Measurements from ENCODE around the gene ZNF778. TPM values are rescaled to one million over a fixed set of nuclear protein-coding genes. Genes with fewer than 3 reads are reported as not detected.
A peak's percentile ranks its signal among the peaks of the same experiment; 100 is the strongest.

The ZNF778 gene
- total RNA-seq, 4 donors from 2014 or later = 5.7 to 22.8 (median 13.4) TPM

DNA sequence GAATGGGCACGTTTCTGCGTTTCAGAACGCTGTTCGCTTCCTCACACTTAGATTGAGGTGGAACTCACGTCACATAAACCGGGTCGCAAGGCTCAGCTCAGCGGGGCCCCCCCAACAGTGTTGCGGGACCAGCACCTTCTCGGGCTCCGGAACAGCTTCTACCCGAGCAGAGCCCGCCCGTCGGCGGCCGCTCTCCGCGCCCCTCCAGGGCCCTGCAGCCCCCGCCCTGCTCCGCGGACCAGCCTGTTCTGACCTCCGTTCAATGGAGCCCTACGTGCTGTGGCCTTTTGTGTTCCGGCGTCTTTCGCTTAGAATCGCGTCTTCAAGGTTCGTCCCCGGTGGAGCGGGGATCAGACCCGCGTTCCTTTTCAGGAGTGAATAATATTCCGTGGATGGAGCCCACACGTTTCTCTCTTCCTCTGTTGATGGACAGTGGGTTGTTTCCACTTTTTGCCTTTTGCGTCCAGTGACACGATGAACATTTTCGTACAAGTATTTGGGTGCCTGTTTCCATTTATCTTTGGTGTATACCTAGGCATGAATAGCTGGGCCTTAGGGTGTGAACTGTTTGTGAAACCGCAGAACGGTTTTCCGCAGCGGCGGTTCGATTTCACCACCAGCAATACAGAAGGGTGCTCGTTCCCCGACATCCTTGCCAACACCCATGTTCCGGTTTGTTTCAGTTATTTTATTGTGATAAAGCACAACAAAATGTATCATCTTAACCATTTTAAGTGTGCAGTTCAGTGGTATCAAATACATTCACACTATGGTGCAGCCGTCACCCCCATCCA lies 14.9 kb upstream of the ZNF778 start:
- DNase-seq (ENCODE audit: low spot score) = no peak
- no peak for ATAC-seq (ENCODE audit: low FRiP score)
- TF ChIP-seq, protein P1, sequence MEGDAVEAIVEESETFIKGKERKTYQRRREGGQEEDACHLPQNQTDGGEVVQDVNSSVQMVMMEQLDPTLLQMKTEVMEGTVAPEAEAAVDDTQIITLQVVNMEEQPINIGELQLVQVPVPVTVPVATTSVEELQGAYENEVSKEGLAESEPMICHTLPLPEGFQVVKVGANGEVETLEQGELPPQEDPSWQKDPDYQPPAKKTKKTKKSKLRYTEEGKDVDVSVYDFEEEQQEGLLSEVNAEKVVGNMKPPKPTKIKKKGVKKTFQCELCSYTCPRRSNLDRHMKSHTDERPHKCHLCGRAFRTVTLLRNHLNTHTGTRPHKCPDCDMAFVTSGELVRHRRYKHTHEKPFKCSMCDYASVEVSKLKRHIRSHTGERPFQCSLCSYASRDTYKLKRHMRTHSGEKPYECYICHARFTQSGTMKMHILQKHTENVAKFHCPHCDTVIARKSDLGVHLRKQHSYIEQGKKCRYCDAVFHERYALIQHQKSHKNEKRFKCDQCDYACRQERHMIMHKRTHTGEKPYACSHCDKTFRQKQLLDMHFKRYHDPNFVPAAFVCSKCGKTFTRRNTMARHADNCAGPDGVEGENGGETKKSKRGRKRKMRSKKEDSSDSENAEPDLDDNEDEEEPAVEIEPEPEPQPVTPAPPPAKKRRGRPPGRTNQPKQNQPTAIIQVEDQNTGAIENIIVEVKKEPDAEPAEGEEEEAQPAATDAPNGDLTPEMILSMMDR (IDR thresholded peaks at IDR 0.05) = no peak

DNA sequence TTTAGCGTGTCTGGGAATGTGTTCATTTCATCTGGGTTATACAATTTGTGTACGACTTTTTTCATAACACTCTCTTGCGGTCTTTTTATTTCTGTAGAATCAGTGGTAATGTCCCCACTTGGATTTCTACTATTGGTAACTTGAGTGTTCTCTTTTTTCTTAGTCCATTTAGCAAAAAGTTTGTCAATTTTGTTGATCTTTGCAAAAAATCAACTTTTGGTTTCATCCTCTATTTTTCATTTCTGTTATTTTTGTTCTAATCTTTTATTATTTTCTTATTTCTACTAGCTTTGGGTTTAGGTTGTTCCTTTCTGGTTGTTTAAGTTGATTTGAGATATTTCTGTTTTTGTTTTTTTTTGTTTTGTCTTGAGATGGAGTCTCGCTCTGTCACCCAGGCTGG lies 9.5 kb upstream of the ZNF778 start:
- TF ChIP-seq, protein P1 (IDR thresholded peaks at IDR 0.05) = no peak
- DNase-seq (ENCODE audit: low spot score) (no peak), ATAC-seq (ENCODE audit: low FRiP score) (no peak)

DNA sequence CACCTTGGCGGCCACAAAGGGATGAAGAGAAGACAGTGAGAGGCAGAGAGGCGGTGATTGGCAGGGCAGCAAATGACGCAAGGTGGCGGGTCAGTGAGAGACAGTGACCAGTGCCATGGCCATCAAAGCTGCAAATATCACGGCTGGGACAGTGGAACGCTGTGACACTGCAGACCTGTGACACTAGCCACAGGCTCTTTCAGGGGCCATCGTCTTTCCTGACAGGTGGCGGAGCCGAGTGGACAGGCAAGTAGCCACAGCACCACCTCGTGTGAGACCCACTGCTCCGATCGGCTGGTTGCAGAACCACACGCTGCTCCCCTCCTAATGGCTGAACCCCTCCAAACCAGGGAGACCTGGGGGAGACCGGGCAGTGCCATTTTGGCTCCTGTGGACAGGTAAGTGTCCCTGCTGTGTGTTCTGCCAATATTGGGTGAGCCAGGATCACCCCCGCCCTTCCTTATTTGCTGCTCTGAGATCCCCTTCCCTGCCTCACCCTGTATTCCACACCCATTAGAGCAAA lies 7.9 kb upstream of the ZNF778 start:
- no peak for ATAC-seq (ENCODE audit: low FRiP score)
- TF ChIP-seq, protein P1 (IDR thresholded peaks at IDR 0.05) = no peak
- DNase-seq (ENCODE audit: low spot score) = no peak

DNA sequence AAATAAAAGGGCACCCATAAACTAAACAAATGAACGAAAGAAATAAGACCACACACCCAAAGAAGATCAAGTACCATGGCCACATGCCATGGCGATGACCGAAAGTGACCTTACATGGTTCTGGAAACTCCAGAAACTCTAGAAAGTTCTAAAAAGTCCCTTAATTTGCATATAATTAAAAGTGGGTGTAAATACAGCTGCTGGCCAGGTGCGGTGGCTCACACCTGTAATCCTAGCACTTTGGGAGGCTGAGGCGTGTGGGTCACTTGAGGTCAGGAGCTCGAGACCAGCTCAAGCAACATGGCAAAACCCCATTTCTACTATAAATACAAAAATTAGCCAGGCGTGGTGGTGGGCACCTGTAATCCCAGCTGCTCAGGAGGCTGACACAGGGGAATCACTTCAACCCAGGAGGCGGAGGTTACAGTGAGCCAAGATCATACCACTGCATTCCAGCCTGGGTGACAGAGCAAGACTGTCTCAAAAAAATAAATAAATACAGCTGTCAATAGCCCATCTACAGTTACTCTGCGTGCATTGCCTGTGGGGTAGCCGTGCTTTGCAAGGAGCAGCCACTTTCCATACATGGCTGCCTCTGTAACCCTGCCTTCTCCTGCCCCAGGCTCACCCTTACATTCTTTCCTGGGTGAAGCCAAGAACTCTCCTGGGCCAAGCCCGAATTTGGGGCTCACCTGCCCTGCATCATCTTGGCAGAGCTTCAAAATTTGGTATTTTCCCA lies 7.2 kb upstream of the ZNF778 start:
- ATAC-seq (ENCODE audit: low FRiP score) (no peak), DNase-seq (ENCODE audit: low spot score) (no peak)
- TF ChIP-seq, protein P1 (IDR thresholded peaks at IDR 0.05) = no peak

DNA sequence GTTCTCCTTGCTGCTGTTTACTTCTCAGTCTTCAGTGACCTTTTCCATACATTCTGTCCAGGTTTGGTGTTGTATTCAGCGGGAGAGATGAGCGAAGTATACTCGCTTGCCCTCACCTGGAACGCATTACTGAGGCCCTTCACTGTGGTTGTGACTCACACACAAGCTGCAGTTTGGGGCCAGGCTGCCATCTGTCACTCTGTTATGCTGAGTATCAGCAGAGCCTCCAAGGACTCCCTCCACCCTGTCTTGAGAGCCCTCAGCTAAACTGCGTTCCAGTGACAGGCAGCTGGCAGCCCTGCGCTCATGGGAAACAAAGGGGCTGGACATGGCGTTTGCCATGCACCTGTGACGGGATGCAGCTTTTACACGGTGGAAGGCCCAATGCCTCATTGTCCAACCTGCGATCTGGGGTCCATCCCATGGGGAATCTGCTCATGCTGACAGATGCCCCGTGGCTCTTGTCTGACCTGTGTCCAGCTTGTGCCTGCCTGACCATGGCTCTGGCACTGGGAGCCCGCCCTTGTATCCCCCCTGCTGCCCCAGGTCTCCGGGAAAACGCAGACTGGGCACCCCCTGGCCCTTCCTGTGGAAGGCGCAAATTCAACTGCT lies 6.5 kb upstream of the ZNF778 start:
- no peak for DNase-seq (ENCODE audit: low spot score)
- TF ChIP-seq, protein P1 (IDR thresholded peaks at IDR 0.05) = no peak
- ATAC-seq (ENCODE audit: low FRiP score) = no peak

DNA sequence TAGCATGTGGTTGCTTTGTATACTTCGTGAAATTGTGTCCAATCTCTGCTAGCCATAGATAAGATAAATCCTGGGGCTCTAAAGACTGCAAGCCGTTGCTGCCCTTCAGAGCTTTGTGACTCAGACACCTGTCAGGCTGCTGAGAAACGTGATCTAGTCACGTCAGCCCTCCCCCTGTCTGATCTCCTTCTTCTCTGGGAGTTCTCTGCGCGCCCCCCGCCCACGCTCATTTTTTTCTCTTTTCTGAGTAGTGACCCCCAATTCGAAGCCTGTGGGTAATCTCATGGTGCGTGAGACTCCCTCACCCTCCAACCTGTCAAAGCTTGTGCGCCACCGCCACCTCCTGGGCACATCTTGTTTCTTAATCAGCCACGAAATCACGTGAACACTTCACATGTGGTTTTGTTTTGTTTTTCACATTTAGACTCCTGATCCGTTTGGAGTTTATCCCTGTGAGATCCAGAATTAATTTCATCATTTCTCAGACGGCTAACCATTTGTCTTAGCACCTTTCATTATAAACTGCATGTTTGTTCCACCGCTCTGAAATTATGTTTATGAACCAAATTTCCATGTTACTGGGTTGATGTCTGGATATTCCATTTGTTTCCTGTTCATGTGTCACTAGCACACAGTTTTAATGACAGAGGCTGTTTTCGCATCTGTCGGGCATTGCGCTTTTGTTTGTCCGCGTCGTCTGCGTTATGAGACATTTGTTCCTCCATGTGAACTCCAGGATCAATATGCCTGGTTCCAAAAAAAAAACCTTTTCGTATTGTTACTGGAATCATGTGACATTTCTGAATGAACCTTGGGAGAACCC lies 977 bp upstream of the ZNF778 start:
- ATAC-seq (ENCODE audit: low FRiP score) = peak; percentile 63
- TF ChIP-seq, protein P1 (IDR thresholded peaks at IDR 0.05) = no peak
- DNase-seq (ENCODE audit: low spot score) = peak; percentile 60

Measured in omental fat pad (tissue), 4 donors.